GM12872 (cell line): ENCODE results near the gene NKD2.

Experiments used
- TF ChIP-seq, protein P1 (sequence below): IDR thresholded peaks from 3 replicates; pipeline ENCODE4 v1.5.1; 2011; ENCODE audit warnings: low read depth, mild to moderate bottlenecking, low read length, moderate library complexity; ENCODE audit not compliant: insufficient read depth

Gene NKD2

DNA sequence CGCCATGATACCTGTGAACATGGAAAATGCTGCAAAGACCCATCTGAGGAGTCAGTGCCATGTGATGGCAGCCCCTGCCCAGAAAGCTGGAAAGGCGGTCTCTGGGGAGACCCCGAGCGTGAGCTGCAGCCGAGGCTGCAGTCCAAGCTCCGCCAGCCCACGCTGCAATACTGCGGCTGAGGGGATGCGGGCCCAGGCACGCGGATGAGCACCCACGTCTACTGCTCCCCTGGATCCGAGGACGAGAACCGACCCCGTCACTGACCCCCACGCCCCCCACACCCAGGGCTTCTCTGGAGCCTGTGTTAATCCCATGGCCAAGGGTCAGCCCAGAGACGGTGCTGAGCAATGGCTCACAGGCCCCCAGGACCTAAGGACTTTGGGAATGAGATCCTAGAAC, 70.9 kb downstream of the NKD2 start:
- TF ChIP-seq, protein P1, sequence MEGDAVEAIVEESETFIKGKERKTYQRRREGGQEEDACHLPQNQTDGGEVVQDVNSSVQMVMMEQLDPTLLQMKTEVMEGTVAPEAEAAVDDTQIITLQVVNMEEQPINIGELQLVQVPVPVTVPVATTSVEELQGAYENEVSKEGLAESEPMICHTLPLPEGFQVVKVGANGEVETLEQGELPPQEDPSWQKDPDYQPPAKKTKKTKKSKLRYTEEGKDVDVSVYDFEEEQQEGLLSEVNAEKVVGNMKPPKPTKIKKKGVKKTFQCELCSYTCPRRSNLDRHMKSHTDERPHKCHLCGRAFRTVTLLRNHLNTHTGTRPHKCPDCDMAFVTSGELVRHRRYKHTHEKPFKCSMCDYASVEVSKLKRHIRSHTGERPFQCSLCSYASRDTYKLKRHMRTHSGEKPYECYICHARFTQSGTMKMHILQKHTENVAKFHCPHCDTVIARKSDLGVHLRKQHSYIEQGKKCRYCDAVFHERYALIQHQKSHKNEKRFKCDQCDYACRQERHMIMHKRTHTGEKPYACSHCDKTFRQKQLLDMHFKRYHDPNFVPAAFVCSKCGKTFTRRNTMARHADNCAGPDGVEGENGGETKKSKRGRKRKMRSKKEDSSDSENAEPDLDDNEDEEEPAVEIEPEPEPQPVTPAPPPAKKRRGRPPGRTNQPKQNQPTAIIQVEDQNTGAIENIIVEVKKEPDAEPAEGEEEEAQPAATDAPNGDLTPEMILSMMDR, result no peak

DNA sequence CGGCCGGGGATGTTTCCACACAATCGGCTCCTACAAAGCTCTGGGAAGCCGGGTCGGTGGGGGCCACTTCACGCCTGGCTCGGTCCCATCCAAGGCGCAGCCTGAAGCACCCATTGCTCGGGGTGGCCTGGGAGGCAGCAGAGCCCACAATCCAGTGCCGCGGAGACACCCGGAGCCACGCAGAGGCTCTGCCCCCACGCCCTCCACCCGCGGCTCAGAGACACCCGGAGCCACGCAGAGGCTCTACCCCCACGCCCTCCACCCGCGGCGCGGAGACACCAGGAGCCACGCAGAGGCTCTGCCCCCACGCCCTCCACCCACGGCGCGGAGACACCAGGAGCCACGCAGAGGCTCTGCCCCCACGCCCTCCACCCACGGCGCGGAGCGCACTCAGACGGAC, 71.4 kb downstream of the NKD2 start:
- TF ChIP-seq, protein P1, result no peak

DNA sequence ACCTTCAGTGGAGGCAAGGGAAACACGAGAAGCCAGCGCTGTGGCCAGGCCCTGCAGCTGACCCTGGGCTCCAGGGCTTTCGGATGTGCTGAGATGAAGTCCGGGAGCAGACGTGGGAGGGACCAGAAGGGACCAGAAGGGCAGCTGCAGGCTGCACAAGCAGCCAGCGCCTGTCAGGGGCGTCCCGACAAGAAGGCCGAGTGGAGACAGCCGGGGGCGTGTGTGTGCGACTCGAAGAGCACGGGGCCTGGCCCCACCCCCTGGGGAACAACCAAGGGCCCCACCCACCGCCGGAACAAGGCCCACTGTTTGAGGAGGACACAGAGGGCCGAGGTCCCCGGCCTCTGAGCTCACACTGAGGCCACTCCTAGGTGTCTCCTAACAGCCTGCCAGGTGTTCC, 71.8 kb downstream of the NKD2 start:
- TF ChIP-seq, protein P1, result no peak

DNA sequence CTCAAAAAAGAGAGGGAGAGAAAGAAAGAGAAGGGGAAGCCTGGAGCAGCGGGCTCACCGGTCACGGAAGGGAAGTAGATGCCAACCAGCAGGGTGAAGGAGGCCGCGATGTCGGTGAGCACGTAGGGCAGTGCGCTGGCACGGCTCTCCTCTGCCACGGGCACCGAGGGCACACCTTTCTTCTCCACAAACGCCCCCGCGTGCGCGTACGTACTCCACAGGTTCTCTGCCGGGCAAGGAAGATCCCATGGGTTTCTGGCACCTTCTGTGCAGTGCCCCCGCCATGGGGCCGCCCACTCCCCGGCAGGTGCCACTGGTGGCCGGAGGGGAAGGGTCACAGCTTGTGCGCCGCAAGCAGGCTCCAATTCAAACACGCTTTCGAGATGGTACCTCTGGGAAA, 72.9 kb downstream of the NKD2 start:
- TF ChIP-seq, protein P1, result no peak

DNA sequence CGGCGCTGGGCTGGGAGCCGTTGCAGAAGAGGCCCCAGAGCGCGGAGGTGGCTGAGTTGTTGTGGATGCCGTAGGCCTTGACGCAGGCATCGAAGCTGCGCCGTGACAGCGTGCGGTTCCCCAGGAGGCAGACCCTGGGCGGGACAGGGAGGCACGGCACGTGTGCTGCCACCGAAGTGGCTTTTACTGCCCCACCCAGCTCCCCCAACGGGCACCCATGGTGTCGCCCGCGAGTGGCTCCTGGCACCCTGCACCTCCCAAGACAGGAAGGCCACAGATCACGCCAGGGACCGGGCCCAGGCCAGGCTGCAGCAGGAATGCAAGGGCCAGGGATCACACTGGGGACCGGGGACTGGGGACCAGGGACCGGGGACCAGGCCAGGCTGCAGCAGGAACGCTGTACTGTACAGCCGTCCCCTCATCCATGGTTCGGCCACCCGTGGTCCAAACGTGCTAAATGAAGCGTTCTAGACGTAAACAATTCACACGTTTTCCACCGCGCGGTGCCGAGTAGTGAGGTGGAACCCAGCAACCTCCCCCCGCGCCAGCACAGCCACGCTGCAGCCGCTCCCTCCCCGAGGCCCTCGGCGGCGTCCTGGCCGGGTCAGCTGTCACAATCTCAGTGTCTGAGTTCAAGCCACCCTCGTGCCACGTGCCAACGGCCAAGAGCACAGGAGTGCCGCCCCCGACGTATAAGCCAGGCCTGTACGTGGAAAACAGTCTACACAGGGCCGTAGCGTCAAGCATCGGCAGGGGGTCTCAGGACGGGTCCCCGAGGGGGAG, 75.4 kb downstream of the NKD2 start:
- TF ChIP-seq, protein P1, result no peak

DNA sequence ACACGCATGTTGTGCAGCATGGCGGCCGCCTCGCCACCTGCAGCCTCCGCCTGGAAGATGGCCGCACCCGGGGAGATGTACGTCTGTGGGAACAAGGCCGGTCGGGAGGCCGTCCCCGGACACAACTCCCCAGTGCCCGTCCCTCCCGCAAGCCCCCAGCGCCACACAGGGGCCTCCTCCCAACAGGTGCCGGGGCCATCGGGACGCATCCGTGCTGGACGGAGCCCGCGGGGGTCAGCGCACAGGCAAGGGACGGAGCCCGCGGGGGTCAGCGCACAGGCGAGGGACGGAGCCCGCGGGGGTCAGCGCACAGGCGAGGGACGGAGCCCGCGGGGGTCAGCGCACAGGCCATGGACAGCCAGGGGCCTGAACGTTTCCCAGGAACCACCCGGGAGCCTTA, 76.8 kb downstream of the NKD2 start:
- TF ChIP-seq, protein P1, result no peak

DNA sequence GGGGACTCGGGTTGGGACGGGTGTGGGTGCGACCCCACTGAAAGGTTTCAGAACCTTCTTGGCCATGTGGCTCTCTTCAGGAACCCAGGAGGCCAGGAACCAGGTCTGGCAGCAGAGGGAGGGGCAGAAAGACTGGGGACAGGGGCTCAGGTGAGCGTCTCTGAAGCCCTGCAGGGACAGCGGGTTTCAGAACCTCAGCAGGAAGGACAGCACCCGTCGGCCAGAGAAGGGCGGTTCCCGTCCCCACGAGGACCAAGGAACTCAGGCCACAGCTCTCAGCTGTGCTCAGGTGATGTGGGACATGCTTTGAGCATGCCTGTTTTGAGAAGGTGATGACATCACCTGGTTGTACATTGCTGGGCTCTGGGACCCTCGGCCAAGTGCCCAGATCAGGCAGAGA, 77.5 kb downstream of the NKD2 start:
- TF ChIP-seq, protein P1, result no peak
